Activated CD4-positive, alpha-beta memory T cell treated with anti-CD3 and anti-CD28 coated beads for 36 hours (primary cell): Measurements from ENCODE around the gene PALLD. TPM values are rescaled to one million over a fixed set of nuclear protein-coding genes. Genes with fewer than 3 reads are reported as not detected.

Source experiments
- CTCF ChIA-PET: fragments of 350-600 bp; sonication (Branson Sonifier 250); formaldehyde crosslinking; loops from one replicate; lab custom pipeline; 2021; ENCODE audit warnings: antibody characterized with exemption, inconsistent platforms; lab: Charles Lee
- POLR2A ChIA-PET: fragments of 350-600 bp; sonication (Branson Sonifier 250); formaldehyde crosslinking; loops from one replicate; lab custom pipeline; 2021; ENCODE audit warnings: antibody characterized with exemption; lab: Charles Lee
- DNase-seq: peaks from one replicate; pipeline ENCODE4 v3.0.0-alpha.2; 2020
- H3K27ac Mint-ChIP-seq: one replicate; pipeline ENCODE4 v1.8.0; 2021; ENCODE audit warnings: mixed read lengths
- H3K27me3 Mint-ChIP-seq: one replicate; pipeline ENCODE4 v1.8.0; 2021; ENCODE audit warnings: mixed read lengths
- H3K36me3 Mint-ChIP-seq: one replicate; pipeline ENCODE4 v1.8.0; 2021; ENCODE audit warnings: mixed read lengths
- H3K4me1 Mint-ChIP-seq: one replicate; pipeline ENCODE4 v1.8.0; 2021; ENCODE audit warnings: low read depth, mixed read lengths
- H3K4me3 Mint-ChIP-seq: one replicate; pipeline ENCODE4 v1.8.0; 2021; ENCODE audit warnings: mild to moderate bottlenecking, mixed read lengths
- H3K9me3 Mint-ChIP-seq: one replicate; pipeline ENCODE4 v1.8.0; 2021; ENCODE audit warnings: mixed read lengths
- intact Hi-C: fragments of 100-400 bp; cut with micrococcal nuclease; formaldehyde crosslinking; loops from one replicate; pipeline ENCODE4 v1.15.1; 2023
- total RNA-seq, 2 experiments: library from RNA; stranded (reverse); gene quantifications; one replicate each; pipeline ENCODE4 v1.2.3, GENCODE V29; 2021

Gene PALLD
- total RNA-seq, 2 experiments from 2014 or later, result 8.9 to 9.4 TPM

DNA sequence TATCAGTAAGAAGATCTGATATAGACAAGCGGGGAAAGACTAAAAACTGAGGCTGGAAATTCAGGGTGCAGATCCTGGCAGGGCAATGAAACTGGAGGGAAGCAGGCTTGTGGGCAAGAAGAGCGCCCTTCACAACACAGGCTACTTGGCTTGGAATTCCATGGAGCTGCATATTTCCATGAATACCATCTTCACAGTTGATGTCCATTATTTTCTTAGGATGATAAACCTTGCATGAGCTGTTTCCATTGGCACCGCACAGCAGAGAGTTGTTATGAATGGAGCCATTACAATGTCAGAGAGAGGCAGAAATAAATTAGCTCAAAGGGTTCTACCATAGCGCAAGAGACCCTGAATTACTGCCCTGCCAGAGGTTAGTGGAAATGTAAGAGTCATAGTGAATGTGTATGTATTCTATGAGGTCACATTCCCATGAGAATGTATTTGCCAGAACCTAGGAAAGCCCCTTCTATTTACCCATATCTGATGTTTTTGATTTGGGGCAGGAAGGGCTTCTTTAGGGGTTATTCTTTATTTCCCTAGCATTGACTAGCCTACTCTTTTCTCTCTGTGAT is 215.6 kb downstream of the PALLD start:
- DNase-seq, result no peak
- Mint-ChIP-seq H3K4me1 (peaks cover 7% of the 10 kb centered on the region), H3K4me3 (no peak overlapping the region), H3K27me3 (peaks cover 3% of the 10 kb centered on the region), H3K9me3 (no peaks in the 10 kb centered on the region), H3K36me3 (no peaks in the 10 kb centered on the region), H3K27ac (no peak overlapping the region)
- intact Hi-C loops, result no loop called here
- ChIA-PET CTCF (interaction anchor here (1.2 to 1.7 kb wide), 2 partner anchors 210 to 211 kb away, joined by 3 to 4 read pairs; no protein-coding TSS in a partner anchor), POLR2A (no interaction called here)

DNA sequence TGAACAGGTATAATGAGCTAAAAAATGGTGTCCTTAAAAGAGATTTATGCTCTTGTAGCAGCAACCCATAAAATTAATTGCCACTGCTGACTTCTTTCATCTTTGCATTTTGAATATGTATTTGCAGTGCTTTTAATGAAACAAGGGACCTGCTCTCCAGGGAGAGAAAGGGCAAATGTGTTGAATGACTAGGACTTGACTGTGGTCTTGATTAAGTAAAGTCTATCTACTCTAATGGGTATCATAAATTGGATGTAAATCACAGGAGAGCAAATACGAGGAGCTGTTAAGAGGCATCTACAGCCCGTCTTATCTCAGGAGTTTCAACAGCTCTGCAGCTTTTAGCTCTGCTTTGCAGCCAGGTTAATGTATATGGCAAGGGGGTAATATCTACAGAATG is 216.4 kb downstream of the PALLD start:
- Mint-ChIP-seq H3K4me3 (no peak overlapping the region), H3K27ac (no peak overlapping the region), H3K4me1 (peaks cover 7% of the 10 kb centered on the region), H3K36me3 (no peaks in the 10 kb centered on the region), H3K27me3 (peaks cover under 1% of the 10 kb centered on the region), H3K9me3 (no peaks in the 10 kb centered on the region)
- DNase-seq, result no peak
- CTCF ChIA-PET, result no interaction called here
- POLR2A ChIA-PET, result no interaction called here
- intact Hi-C loops, result no loop called here

DNA sequence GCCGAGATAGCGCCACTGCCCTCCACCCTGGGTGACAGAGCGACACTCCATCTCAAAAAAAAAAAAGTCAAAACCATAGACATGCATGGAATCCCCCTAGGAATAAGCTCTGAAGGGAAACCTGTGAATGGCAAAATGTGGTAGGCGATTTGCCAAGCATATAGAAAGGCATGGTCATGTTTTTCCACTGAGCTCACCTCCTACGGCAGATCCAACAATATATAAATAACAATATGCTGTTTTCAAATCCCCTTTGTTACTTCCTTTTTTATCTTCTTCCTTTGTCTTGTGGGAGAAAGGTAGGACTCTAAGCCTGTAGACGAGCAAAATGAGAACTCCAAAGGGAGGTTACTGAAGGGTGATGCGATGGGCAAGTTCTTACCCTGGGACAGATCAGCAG is 219.0 kb downstream of the PALLD start:
- no peak for DNase-seq
- H3K36me3 Mint-ChIP-seq, result no peaks in the 10 kb centered on the region
- H3K4me3 Mint-ChIP-seq, result no peak overlapping the region
- ChIA-PET CTCF (interaction anchor here (0.7 to 0.8 kb wide), 2 partner anchors 22 to 206 kb away, joined by 3 to 4 read pairs; no protein-coding TSS in a partner anchor), POLR2A (no interaction called here)
- peaks cover 3% of the 10 kb centered on the region for H3K27me3 Mint-ChIP-seq
- H3K9me3 Mint-ChIP-seq, result no peaks in the 10 kb centered on the region
- H3K27ac Mint-ChIP-seq, result no peak overlapping the region
- peaks cover 7% of the 10 kb centered on the region for H3K4me1 Mint-ChIP-seq
- intact Hi-C loops, result no loop called here

DNA sequence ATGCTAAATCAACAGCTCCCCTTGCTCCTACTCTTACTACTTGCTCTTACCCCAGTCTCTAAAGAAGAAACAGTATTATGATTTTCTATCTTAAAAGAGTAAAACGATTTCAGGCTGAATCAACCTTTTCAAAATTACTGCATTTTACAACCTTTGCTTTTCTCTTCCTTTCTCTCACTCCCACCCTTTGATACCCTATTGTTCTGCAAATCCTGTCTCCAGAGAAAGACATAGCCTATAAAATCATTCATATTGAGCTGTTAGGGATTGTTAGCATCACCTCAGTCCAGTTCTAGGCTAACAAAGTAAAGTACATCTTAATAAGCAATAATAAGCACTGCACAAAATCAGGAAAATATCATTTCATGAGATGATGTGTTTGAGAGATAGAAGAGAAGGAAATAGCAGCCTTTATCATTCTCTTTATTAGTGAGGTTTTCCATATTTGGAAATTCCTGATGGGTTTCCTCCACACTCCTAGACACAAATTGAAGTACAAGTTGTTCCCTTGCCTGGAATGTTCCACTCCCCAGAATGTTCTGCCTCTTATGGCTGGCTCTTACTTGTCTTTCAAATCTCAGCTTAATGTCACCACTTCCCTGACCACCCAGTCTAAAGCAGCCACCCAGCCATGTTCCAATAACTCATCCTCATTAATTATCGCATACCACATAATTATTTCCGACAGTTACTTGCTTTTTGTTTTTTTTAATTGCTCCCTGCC is 219.7 kb downstream of the PALLD start:
- no peak overlapping the region for H3K27ac Mint-ChIP-seq
- CTCF ChIA-PET, result interaction anchor here (0.7 to 0.8 kb wide), 2 partner anchors 21 to 205 kb away, joined by 3 to 4 read pairs; no protein-coding TSS in a partner anchor
- POLR2A ChIA-PET, result no interaction called here

DNA sequence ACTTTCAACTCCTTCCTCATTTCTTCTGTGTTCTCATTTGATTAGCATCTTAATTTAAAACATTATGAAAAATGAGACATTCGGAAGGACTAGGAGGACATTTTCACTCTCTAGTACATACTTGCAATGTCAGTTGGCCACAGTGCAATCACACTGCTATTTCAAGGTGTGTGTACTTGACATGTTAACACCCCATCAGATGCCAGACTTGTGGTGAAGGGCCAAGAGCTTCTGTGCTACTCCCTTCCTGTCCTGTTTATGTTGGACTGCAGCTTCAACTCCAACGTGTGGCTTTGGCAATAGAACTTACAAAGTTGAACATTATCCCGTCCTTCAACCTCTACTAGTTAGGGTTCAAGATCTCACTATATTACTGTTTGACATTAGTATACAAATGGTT is 221.0 kb downstream of the PALLD start:
- Mint-ChIP-seq H3K4me3 (no peak overlapping the region), H3K36me3 (no peaks in the 10 kb centered on the region), H3K27ac (no peak overlapping the region), H3K27me3 (peaks cover 5% of the 10 kb centered on the region), H3K4me1 (peaks cover 4% of the 10 kb centered on the region), H3K9me3 (no peaks in the 10 kb centered on the region)
- POLR2A ChIA-PET, result no interaction called here
- intact Hi-C loops, result no loop called here
- no peak for DNase-seq
- CTCF ChIA-PET, result no interaction called here

More for the DNA sequence above, 219.7 kb downstream of the PALLD start:
- peaks cover 3% of the 10 kb centered on the region for H3K27me3 Mint-ChIP-seq
- H3K9me3 Mint-ChIP-seq, result no peaks in the 10 kb centered on the region
- no peak overlapping the region for H3K4me3 Mint-ChIP-seq
- intact Hi-C loops, result no loop called here
- H3K36me3 Mint-ChIP-seq, result no peaks in the 10 kb centered on the region
- peaks cover 5% of the 10 kb centered on the region for H3K4me1 Mint-ChIP-seq
- no peak for DNase-seq

DNA sequence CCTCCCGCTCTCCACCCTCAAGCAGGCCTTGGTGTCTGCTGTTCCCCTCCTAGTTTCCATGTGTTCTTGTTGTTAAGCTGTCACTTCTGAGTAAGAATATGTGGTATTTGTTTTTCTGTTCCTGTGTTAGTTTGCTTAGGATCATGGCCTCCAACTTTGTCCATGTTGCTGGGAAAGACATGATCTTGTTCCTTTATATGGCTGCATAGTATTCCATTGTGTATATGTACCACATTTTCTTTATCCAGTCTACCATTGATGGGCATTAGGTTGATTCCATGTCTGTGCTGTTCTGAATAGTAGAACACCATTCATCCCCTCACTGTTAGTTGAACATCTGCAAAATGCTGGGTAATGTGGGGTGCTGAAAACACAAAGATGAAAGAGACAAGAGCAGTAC is 222.9 kb downstream of the PALLD start:
- H3K9me3 Mint-ChIP-seq, result no peaks in the 10 kb centered on the region
- peaks cover 9% of the 10 kb centered on the region for H3K4me1 Mint-ChIP-seq
- no peak overlapping the region for H3K27ac Mint-ChIP-seq
- H3K36me3 Mint-ChIP-seq, result no peaks in the 10 kb centered on the region
- CTCF ChIA-PET, result no interaction called here
- no peak overlapping the region for H3K4me3 Mint-ChIP-seq
- POLR2A ChIA-PET, result no interaction called here
- DNase-seq, result no peak
- peaks cover 5% of the 10 kb centered on the region for H3K27me3 Mint-ChIP-seq
- intact Hi-C loops, result loop anchor here (10.0 kb wide), 1 partner anchor 205 kb away; no protein-coding TSS in a partner anchor

DNA sequence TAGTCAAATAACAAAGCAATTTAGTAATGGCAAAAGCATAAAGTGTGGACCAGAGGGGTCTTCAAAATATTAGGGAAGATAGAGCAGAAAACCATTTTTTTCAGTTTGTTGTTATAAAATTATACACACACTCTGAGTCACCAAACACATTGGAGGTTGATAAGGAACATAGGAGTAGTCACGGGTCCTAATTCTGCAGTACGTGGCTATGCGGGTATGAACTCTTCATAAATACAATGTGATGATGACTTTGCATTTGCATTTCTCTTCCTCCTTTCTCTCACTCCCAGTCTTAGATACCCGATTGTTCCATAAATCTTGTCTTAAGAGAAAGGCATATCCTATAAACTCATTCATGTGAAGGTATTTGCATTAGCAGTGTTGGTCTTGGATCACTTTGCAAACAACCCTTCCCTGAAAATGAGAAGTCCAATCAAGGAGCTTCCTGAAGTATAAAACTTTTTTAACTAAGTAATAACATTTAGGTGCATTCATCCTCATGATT is 223.6 kb downstream of the PALLD start:
- Mint-ChIP-seq H3K36me3 (no peaks in the 10 kb centered on the region), H3K27ac (no peak overlapping the region), H3K4me3 (no peak overlapping the region), H3K27me3 (peaks cover 5% of the 10 kb centered on the region), H3K4me1 (peaks cover 11% of the 10 kb centered on the region), H3K9me3 (no peaks in the 10 kb centered on the region)
- no peak for DNase-seq
- CTCF ChIA-PET, result no interaction called here
- intact Hi-C loops, result loop anchor here (10.0 kb wide), 1 partner anchor 206 kb away; no protein-coding TSS in a partner anchor
- POLR2A ChIA-PET, result no interaction called here

DNA sequence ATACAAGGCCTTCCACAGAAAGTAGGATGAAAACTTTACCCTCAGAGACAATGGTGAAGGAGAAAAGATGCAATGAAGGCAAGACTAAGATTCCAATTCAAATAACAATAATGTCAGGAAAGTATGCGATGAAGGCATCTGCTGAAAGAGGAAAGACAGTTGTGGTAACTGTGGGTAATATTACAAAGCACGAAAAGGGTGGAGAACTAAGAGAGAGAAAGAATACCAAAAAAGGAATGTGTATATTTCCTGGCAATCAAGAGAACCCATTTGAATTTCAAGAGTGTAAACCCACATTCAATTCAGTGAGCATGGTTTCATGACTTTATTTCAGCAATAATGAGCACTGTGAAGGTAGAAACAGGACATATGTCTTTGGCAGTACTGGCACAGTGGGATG is 225.5 kb downstream of the PALLD start:
- no peak overlapping the region for H3K4me3 Mint-ChIP-seq
- peaks cover 4% of the 10 kb centered on the region for H3K9me3 Mint-ChIP-seq
- no peaks in the 10 kb centered on the region for H3K36me3 Mint-ChIP-seq
- ChIA-PET POLR2A (no interaction called here), CTCF (no interaction called here)
- peaks cover 11% of the 10 kb centered on the region for H3K4me1 Mint-ChIP-seq
- DNase-seq, result no peak
- peaks cover 8% of the 10 kb centered on the region for H3K27me3 Mint-ChIP-seq
- intact Hi-C loops, result loop anchor here (10.0 kb wide), 1 partner anchor 208 kb away; no protein-coding TSS in a partner anchor
- H3K27ac Mint-ChIP-seq, result no peak overlapping the region

DNA sequence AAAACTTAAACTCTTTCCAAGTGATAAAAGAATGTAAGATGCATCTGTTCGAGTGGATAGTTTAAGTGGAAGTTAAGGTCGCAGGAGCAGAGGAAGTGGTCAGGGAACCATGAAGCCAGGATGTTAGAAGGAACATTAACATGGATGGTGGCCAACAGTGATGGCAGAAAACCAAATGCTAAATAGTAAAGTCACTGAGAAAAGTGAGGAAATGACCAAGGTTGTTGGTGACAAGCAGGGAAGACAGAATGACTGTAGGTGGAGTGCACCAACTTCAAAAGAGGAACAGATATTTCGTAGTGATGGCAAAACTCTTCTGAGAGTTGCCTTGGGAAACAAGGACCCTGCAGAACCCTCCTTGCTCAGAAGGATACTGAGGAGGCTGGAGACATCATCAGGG is 226.2 kb downstream of the PALLD start:
- intact Hi-C loops, result loop anchor here (10.0 kb wide), 1 partner anchor 208 kb away; no protein-coding TSS in a partner anchor
- ChIA-PET POLR2A (no interaction called here), CTCF (no interaction called here)
- Mint-ChIP-seq H3K9me3 (peaks cover 8% of the 10 kb centered on the region), H3K4me3 (no peak overlapping the region), H3K27me3 (peaks cover 8% of the 10 kb centered on the region), H3K4me1 (peaks cover 11% of the 10 kb centered on the region), H3K36me3 (no peaks in the 10 kb centered on the region), H3K27ac (no peak overlapping the region)
- no peak for DNase-seq

DNA sequence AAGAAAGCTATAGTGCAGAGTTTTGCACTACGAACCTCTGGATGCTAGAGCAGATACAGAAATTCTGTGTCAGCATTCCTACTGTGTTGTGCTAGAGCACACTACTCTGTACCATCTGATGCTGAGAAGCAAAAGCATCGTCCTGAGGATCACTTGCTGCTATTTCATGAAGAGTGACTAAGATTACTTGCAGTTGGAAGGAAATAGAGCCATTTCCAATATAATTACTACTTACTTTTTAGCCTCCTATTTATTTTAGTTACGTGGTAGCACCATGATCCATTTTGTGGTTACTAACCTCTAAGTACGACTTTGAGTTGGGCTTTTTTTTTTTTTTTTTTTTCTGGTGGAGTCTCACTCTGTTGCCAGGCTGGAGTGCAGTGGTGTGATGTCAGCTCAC is 226.7 kb downstream of the PALLD start:
- Mint-ChIP-seq H3K27ac (no peak overlapping the region), H3K9me3 (peaks cover 12% of the 10 kb centered on the region), H3K36me3 (no peaks in the 10 kb centered on the region), H3K27me3 (peaks cover 8% of the 10 kb centered on the region), H3K4me1 (peaks cover 11% of the 10 kb centered on the region), H3K4me3 (no peak overlapping the region)
- POLR2A ChIA-PET, result interaction anchor here (0.7 kb wide), 1 partner anchor 198 kb away, joined by 3 read pairs; no protein-coding TSS in a partner anchor
- CTCF ChIA-PET, result no interaction called here
- intact Hi-C loops, result loop anchor here (10.0 kb wide), 1 partner anchor 209 kb away; no protein-coding TSS in a partner anchor
- no peak for DNase-seq

DNA sequence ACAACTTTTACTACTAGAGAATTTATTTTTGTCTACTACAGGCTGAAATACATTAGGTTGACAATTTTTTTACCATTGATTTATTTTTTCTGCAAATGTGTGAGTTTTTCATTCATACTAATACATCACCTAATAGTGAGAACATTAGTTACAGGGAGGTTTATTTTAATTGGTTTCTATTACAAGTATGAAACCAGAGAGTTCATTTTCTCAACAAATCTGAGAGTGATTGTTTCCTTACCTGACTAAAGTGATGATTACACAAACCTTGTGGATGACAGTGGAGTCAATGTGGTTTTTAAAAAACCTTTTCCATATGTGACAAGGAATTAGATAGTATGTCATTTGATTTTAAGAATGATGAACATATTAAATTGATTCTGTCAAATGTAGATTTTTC is 227.4 kb downstream of the PALLD start:
- ChIA-PET CTCF (no interaction called here), POLR2A (interaction anchor here (0.7 to 0.9 kb wide), 2 partner anchors 140 to 197 kb away, joined by 3 read pairs; no protein-coding TSS in a partner anchor)
- H3K36me3 Mint-ChIP-seq, result no peaks in the 10 kb centered on the region
- peaks cover 8% of the 10 kb centered on the region for H3K27me3 Mint-ChIP-seq
- H3K9me3 Mint-ChIP-seq, result peaks cover 12% of the 10 kb centered on the region
- H3K4me3 Mint-ChIP-seq, result no peak overlapping the region
- no peak overlapping the region for H3K27ac Mint-ChIP-seq
- DNase-seq, result no peak
- intact Hi-C loops, result loop anchor here (10.0 kb wide), 1 partner anchor 209 kb away; no protein-coding TSS in a partner anchor
- peaks cover 11% of the 10 kb centered on the region for H3K4me1 Mint-ChIP-seq
